Hematopoietic multipotent progenitor cell treated with erythropoietin and hydrocortisone succinate and interleukin-3 and kit ligand, for 8 days (in vitro differentiated cells): ENCODE data around the gene DRAXIN.

Experiments used
- DNase-seq: peaks from one replicate; pipeline ENCODE4 v3.0.0-alpha.2; 2015

Gene DRAXIN

DNA sequence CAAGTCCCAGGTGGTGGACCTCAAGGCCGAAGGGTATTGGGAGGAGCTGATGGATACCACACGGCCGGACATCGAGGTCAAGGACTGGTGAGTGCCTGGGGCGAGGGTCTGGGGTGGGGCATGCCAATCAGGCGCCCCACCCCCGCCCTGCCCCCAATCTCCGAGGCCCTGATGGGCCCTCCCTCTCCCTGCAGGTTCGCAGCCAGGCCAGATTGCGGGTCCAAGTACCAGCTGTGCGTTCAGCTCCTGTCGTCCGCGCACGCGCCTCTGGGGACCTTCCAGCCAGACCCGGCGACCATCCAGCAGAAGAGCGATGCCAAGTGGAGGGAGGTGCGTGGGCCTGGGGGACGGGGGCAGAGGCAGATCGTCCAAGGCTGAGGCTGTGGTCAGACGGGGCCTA, 33.0 kb upstream of the DRAXIN start:
- DNase-seq = no peak

- no peak for DNase-seq
Measured at GRCh38 chr1:11659748-11660147, 31.8 kb upstream of the DRAXIN start.

DNA sequence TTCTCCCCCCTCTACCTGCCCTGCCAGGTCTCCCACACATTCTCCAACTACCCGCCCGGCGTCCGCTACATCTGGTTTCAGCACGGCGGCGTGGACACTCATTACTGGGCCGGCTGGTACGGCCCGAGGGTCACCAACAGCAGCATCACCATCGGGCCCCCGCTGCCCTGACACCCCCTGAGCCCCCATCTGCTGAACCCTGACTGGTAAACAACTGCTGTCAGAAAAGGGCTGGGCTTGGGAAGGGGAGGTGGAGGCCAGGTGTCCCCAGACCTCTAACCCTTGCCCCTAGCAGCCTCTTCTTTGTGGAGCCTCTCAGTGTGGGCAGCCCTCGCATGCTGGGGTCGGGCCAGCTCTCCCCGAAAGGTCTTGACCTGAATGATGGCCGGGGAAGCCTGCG, 30.4 kb upstream of the DRAXIN start:
- no peak for DNase-seq

DNA sequence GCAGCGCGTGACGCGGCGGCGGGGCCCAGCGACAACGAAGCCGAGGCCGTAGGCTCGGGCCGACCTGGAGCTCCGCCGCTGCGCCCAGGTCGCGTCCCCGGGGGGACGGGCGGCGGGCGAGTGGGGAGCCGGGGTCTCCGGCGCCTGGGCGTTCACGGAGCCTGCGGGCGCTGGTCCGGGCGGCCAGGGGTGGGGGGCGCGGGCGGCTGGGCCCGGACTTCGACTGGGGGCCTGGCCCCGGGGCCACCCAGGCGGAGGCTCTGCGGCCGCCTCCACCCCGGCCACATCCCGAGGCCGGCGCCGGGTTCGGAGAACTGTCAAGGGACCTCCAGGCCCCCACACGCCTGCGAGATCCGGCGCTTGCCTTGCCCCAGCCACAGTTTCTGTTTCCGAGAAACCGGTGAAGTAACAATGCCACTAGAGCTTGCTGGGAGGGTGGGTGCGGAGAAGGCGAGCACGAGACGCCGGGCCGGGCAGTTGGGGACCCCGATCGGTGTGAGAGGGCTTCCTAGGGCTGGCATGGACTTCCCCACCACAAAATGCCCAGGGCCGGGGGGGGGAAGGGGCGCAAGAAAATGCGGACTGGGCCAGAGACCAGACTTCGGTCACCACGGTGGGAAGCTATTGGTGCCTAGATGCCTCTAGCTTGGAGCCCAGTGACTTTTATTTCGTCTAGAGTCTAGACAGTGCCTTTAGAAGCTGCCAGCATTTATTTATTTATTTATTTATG, 27.0 kb upstream of the DRAXIN start:
- peak; percentile 34 for DNase-seq

DNA sequence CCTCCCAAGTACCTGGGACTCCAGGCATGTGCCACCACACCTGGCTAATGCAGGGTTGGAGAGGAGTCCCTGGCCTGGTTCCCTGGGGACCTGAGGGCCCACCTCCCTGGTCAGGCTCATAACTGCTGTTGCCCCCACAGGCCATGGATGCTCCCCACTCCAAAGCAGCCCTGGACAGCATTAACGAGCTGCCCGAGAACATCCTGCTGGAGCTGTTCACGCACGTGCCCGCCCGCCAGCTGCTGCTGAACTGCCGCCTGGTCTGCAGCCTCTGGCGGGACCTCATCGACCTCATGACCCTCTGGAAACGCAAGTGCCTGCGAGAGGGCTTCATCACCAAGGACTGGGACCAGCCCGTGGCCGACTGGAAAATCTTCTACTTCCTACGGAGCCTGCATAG, 23.0 kb upstream of the DRAXIN start:
- no peak for DNase-seq

DNA sequence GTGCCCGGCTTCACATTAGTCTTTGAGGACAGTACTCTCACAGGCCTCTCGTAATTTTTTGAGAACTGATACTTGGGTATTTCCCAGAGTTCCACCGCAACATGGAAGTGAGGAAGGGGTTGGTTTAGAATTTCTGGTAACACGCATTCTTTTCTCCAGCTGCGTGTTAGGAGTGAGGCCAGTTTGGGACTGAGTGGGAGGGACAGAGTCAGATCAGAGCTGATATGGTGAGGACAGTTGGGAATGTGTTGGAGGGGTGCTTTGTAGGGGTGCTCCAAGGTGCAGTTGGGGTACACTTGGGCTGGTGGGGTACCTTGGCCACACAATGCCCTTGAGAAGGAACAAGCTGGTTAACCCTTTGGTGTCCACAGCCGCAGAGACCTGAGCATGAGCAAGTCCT, 20.8 kb upstream of the DRAXIN start:
- DNase-seq = no peak

DNA sequence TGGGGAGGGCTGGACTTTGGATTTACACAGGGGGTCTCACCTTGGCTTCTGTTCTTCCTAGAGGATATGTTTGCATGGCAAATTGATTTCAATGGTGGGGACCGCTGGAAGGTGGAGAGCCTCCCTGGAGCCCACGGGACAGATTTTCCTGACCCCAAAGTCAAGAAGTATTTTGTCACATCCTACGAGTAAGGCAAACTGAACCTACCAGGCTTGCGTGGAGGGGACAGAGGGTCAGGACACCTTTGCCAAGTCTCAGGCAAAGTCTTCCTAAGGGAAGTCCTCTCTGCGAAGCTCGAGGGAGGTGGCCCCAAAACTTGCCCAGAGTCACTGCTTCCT, 20.3 kb upstream of the DRAXIN start:
- DNase-seq = no peak

DNA sequence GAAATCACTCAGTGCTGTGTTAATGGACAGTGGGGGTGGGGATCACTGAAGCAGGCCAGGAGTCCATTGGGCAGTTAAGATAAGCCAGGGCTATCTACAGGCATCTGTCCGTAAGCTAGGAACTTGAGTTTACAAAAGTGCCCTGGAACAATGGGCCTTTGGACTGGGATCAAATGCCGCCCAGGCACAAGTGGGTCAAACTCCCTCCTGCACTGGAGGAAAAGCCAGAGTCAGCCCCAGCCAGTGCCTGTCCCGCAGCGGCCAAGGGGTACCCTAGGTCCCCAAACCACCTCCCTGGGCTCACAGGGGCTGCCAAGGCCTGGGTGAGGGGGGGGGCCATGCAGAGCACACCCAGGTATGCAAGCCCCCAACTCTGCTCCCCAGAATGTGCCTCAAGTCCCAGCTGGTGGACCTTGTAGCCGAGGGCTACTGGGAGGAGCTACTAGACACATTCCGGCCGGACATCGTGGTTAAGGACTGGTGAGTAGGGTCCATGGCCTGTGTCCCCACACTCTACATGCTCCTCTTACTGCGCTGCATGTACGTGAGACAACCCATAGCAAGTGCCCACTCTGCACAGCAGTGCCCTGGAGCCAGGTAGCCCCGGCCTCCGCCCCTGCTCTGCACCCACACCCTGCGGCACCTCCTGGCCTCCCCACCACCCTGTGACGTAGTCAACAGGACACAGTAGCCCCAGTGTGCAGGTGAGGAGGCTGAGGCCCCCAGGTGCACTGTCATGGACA, 19.8 kb upstream of the DRAXIN start:
- no peak for DNase-seq

DNA sequence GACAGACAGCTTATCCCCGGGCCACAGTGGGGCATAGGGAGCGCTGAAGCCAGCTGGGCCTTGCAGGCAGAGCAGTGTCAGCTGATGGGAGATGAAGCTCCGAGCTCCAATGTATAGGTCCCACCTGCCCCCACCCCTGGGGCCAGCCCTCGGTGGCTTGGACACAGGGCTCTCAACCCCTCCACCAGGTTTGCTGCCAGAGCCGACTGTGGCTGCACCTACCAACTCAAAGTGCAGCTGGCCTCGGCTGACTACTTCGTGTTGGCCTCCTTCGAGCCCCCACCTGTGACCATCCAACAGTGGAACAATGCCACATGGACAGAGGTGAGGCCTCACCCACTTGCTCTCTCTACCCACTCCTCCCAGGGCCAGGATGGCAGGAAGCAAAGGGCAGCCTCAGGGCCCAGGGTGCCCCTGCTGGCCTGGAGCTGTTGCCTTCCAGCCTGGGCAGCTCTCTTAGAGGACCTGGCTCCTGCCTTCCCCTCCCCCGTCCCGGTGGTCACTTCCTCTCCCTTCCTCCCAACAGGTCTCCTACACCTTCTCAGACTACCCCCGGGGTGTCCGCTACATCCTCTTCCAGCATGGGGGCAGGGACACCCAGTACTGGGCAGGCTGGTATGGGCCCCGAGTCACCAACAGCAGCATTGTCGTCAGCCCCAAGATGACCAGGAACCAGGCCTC, 18.3 kb upstream of the DRAXIN start:
- DNase-seq = no peak

GRCh38 chr1:11674488-11674887, 17.0 kb upstream of the DRAXIN start:
- no peak for DNase-seq

DNA sequence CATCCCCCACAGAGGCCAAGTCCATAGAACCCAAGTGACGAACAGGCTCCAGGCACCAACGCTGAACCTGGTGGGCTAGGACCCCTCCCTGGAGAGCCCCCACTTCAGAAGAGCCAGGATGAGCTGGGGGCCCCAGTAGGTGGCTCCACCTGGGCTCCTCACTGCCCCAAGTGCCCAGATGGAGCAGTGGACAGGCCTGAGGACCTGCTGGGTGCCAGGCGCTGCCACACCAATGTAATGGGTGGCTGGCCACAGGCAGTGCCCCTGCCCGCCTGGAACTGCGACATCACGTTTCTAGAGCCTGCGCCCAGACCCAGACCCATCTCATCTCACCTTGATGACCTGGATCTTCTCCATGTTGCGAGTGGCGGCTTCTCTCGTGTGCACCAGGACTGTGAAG, 16.2 kb upstream of the DRAXIN start:
- DNase-seq = no peak

- no peak for DNase-seq
Measured at GRCh38 chr1:11676386-11677103, 15.0 kb upstream of the DRAXIN start.

DNA sequence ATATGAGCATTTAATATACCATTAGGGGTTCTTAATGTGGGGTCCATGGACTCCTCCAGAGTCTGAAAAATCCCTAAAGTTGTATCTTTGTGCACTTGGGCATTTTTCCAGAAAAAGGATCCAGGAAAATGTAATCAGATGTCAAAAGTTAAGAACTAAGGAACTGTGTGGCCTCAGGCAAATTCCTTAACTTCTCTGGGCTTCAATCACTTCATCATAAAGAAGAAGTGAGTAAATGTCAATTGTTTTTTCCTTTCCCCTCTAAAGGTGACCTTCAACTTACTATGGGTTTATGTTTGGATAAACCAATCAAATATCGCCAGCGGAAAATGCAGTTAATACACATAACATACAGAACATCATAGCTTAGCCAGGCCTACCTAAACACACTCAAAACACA, 13.1 kb upstream of the DRAXIN start:
- DNase-seq = no peak

DNA sequence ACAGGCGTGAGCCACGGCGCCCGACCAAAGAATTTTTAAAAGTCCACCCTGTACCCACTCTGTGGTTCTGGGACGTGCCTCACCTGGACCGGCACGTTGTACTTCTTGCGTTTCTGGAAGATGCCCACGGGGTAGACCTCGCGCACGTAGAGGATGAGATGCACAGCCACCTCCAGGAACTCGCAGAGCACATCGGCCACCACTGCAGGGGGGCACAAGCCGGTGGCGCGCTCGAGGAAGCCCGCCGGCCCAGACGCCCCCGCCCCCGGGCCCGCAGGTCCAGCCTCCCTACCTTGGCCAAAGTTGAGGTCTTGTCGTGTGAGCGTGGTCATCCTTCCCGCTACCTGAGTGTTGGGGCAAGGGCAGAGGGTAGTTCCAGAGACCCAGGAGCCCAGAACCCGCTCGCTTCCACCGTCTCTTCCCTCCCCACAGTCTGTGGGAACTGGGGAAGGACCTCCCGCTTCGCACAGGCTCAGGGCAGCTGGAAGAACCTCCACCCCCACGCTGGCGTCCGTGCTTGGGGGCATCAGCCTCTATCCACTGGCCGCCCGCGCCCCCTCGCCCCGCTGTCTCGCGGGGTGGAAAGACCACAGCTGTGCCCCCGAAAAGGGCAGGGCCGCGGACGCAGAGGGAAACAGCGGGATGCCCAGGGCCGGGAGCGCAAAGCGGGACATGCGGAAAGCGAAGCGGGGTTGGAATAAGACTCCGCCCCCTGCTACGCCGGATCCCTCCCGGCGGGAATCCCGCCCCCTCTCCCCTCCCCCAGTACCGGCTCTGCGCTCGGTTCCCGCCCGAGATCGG, 11.0 kb upstream of the DRAXIN start:
- DNase-seq = no peak

DNA sequence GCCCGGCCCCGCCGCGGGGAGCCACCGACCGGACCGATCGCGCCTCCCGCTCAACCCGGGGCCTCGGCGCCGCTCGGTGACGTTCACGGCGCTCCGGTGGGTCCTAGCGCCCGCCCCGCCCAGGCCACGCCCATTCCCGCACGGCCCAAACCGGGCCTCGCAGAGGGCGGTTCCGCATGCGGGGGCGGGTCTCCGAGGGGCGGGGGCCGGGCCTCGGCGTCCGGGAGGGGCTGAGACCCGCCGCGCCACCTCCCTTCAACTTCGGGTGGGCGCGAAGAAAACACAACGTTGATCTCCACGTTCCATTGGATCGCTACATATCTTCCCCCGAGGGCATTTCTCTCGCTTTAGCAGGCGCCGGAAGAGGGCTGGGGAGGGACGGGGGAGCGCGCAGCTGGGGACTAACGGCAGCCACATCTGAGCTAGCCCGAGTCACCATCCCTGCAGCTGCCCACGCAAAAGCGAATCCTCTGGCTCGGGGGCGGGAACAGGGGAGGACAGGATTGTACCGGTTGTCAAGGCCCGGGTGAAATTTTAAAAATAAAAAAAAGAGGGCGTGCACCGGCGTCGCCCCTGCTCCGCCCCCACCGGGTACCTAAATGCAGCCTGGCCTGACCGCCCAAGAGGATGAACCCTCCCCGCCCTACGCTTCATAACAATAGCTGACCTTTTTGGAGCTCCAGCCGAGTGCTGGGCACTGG, 10.3 kb upstream of the DRAXIN start, which contains the start of gene MAD2L2:
TSS of gene MAD2L2 (minus strand) at position 78 of the 701 bp plus-strand sequence. CDS start 547 bp downstream, outside the sequence.
- DNase-seq = peak; percentile 77

DNA sequence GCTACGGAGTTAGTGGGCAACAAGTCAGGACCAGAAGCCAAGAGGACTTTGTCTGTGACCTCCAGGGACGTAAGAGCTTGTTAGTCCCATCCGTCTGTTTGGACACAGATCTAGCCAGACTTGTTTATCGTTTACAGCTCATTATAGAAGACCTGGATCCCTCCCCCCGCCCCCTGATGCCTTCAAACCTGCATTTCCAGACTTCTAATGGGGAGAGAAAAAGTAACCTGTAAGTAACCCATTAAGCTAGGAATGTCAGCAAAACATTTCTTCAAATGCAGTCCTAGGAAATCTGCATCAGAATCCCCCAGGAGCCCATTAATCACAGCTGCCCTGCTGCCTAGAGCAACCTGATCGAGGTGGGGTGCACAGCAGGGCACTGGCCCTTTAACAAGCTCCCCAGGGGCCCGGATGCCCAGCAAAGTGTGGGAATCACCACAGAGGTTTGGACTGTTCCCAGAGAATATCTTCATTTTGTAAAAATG, 9.2 kb upstream of the DRAXIN start:
- no peak for DNase-seq

DNA sequence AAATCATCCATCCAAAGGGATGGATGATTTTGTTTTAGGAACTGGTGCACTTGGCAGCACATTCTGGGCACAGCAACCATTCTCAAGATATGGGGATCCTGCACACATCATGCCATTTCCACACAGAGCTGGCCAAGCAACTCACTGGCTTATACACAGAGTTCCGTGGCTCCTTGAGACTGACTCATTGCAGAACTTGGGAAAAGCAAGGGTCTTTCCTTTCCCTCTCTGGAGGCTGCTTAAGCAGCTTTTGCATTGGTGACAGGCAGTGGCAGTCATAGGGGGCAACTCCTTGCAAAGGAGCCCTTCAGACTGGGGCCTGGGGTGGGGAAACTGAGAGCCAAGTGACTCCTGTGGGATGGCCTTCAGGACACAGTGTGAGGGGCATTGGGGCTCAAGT, 8.7 kb upstream of the DRAXIN start:
- no peak for DNase-seq

DNA sequence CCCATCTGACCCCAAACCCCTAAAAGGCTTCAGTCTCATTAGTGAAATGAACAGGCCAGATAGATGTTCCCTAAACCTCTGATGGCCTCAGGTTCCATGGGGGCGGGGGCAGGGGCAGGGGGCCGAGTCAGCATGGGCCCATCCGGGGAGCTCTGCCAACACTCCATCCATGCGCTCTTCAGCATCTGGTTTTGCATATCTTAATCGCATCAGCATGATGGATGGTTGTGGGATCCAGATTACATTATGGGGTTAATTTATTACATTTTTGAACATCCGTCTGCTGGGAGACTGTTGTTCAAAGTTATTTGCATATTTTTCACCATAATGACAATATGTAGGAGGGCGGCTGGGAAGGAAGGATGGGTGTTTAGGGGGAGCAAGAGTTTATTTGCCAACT, 7.4 kb upstream of the DRAXIN start:
- DNase-seq = no peak

DNA sequence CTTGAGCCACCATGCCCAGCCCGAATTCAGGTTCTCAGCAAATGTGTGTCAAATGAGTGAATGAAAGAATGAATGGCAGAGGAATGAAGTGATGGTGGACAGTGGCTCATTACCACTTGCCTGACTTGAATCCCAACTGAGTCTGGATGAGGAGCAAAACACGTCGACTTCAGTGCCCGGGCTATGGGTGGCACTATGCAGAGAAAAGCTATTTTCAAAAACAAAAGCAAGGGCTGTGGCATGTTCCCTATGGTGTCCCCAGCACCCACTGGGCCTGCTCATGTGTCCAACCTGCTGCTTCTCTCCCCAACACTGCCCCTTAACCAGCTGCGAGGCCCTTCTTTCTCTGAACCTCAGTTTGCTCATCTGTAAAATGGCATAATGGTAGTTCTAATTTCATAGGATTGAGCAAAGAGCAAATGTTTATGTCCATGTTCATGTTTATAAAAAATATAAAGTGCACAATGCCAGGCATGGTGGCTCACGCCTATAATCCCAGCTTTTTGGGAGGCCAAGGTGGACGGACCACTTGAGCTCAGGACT, 6.2 kb upstream of the DRAXIN start:
- DNase-seq = no peak

DNA sequence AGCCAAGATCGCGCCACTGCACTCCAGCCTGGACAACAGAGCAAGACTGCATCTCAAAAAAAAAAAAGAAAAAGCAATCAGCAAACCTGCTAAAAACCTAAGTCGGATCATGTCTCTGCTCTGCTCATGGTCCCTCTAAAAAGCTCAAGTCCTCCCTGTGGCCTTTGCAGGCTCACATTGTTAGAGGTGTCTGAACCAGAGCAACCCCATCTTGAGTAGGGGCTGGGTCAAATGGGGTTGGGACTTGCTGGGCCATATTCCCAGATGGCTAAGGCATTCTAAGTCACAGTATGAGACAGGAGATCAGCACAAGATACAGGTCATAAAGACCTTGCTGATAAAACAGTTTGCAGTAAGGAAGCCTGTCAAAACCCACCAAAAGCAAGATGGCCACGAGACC, 3.0 kb upstream of the DRAXIN start:
- no peak for DNase-seq
